HCT116 (cell line): ENCODE data around the gene GPC5. TPM values are rescaled to one million over a fixed set of nuclear protein-coding genes. Genes with fewer than 3 reads are reported as not detected.

Experiments
- ATAC-seq: fragments of 200-7000 bp; cut with Tn5 transposase; 2 replicates; pipeline ENCODE4 v1.9.1; 2020; ENCODE audit warnings: mild to moderate bottlenecking, moderate library complexity
- BruUV-seq: library from RNA; stranded (reverse); fragments of 400-500 nt; replicated peaks from 2 replicates; lab custom pipeline; 2021; lab: Mats Ljungman, UMichigan
- CTCF ChIA-PET: fragments of 300-600 bp; sonication (Branson Sonifier 250); formaldehyde crosslinking; loops from one replicate; lab custom pipeline; 2021; ENCODE audit warnings: antibody characterized with exemption; lab: Charles Lee
- POLR2A ChIA-PET: fragments of 300-600, 350-600 bp; sonication (Branson Sonifier 250); formaldehyde crosslinking; loops from one replicate; lab custom pipeline; 2021; ENCODE audit warnings: antibody characterized with exemption; lab: Charles Lee
- RAD21 ChIA-PET, 2 experiments: fragments of 300-600 bp; sonication (Branson Sonifier 250); formaldehyde crosslinking; loops; one replicate each; lab custom pipeline; 2023; ENCODE audit warnings: low total read pairs in 2 of 2; ENCODE audit not compliant: uncharacterized antibody in 2 of 2, unreplicated experiment in 2 of 2, low non-redundant PET in 1 of 2; lab: Charles Lee
- DNase-seq: peaks from one replicate; pipeline ENCODE4 v3.0.0-alpha.2; 2010; ENCODE audit warnings: low read depth, low spot score
- H2AFZ ChIP-seq: fragments of 200-600 bp; shearing (Covaris generic), sonication (generic); 2 replicates; pipeline ENCODE4 v1.6.1; 2017; ENCODE audit warnings: low read depth, mixed run types, mixed read lengths, antibody characterized with exemption, low read length; ENCODE audit not compliant: poor library complexity, severe bottlenecking
- H3K27ac ChIP-seq: 2 replicates; pipeline ENCODE4 v1.5.1; 2012; ENCODE audit warnings: low read depth, low read length
- H3K27me3 ChIP-seq: fragments of 200-600 bp; sonication (generic); 2 replicates; pipeline ENCODE4 v1.6.1; 2016; ENCODE audit warnings: mixed run types, low read length, mixed read lengths; ENCODE audit not compliant: insufficient read depth
- H3K36me3 ChIP-seq, 2 experiments: fragments of 200-500 bp in 1 of 2; fragments of 200-600 bp in 1 of 2; sonication (Bioruptor generic) in 1 of 2; sonication (generic) in 1 of 2; 2 replicates each; pipeline versions ENCODE4 v1.5.1 to v1.6.1; 2014 to 2016; ENCODE audit warnings: low read length in 2 of 2, inconsistent platforms in 1 of 2, mixed read lengths in 1 of 2, mixed run types in 1 of 2; ENCODE audit not compliant: insufficient read depth in 2 of 2, control insufficient read depth in 1 of 2
- H3K4me1 ChIP-seq, 2 experiments: fragments of 200-600 bp in 1 of 2; sonication (generic) in 1 of 2; 2 replicates each; pipeline versions ENCODE4 v1.5.1 to v1.6.1; 2012 to 2017; ENCODE audit warnings: low read length in 2 of 2, inconsistent platforms in 1 of 2, mild to moderate bottlenecking in 1 of 2, mixed read lengths in 1 of 2, mixed run types in 1 of 2, moderate library complexity in 1 of 2; ENCODE audit not compliant: insufficient read depth in 2 of 2, control insufficient read depth in 1 of 2
- H3K4me2 ChIP-seq: fragments of 200-600 bp; sonication (generic); 2 replicates; pipeline ENCODE4 v1.6.1; 2017; ENCODE audit warnings: mixed run types, low read length, mixed read lengths
- H3K4me3 ChIP-seq, 2 experiments: fragments of 200-600 bp in 1 of 2; sonication (generic) in 1 of 2; replicated peaks in 1 of 2; 2 replicates each; pipeline ENCODE4 v1.5.1; 2011 to 2016; ENCODE audit warnings: low read length in 2 of 2, control low read depth in 1 of 2, low read depth in 1 of 2, mild to moderate bottlenecking in 1 of 2, mixed read lengths in 1 of 2, mixed run types in 1 of 2
- H3K79me2 ChIP-seq: fragments of 200-600 bp; sonication (generic); 2 replicates; pipeline ENCODE4 v1.6.1; 2017; ENCODE audit warnings: mild to moderate bottlenecking, mixed run types, low read length, moderate library complexity, mixed read lengths; ENCODE audit not compliant: insufficient read depth
- H3K9ac ChIP-seq: fragments of 200-600 bp; sonication (generic); 2 replicates; pipeline ENCODE4 v1.6.1; 2016; ENCODE audit warnings: low read length, mixed read lengths
- H3K9me2 ChIP-seq: fragments of 200-600 bp; sonication (generic), shearing (Covaris generic); 2 replicates; pipeline ENCODE4 v1.6.1; 2017; ENCODE audit warnings: mixed run types, mild to moderate bottlenecking, moderate library complexity; ENCODE audit not compliant: insufficient read depth
- H3K9me3 ChIP-seq, 2 experiments: fragments of 200-500 bp in 1 of 2; fragments of 200-600 bp in 1 of 2; sonication (Bioruptor generic) in 1 of 2; sonication (generic) in 1 of 2; 2 replicates each; pipeline ENCODE4 v1.6.1; 2014 to 2017; ENCODE audit warnings: low read length in 2 of 2, mixed read lengths in 2 of 2, inconsistent platforms in 1 of 2, low read depth in 1 of 2, mild to moderate bottlenecking in 1 of 2, mixed run types in 1 of 2, moderate library complexity in 1 of 2; ENCODE audit not compliant: control insufficient read depth in 1 of 2, insufficient read depth in 1 of 2
- H4K20me1 ChIP-seq: fragments of 200-600 bp; sonication (generic), shearing (Covaris generic); 2 replicates; pipeline ENCODE4 v1.6.1; 2017; ENCODE audit warnings: mixed run types, mild to moderate bottlenecking, moderate library complexity; ENCODE audit not compliant: insufficient read depth
- EZH2phosphoT487 ChIP-seq: fragments of 200-600 bp; IDR thresholded peaks from 2 replicates; pipeline ENCODE4 v1.6.1; 2018; ENCODE audit warnings: antibody characterized with exemption, borderline replicate concordance
- TCF7L2 ChIP-seq: IDR thresholded peaks from 2 replicates; pipeline ENCODE4 v1.7.0; 2011; ENCODE audit warnings: borderline replicate concordance, inconsistent platforms; ENCODE audit not compliant: insufficient read depth, insufficient read length; ENCODE audit errors: extremely low read depth
- YY1 ChIP-seq: IDR thresholded peaks from 2 replicates; pipeline ENCODE4 v1.6.1; 2011; ENCODE audit warnings: low read length, low read depth, moderate library complexity, mild to moderate bottlenecking; ENCODE audit not compliant: insufficient replicate concordance; ENCODE audit errors: extremely low read depth
- intact Hi-C: fragments of 100-400 bp; cut with micrococcal nuclease; formaldehyde crosslinking; loops from 2 replicates; pipeline ENCODE4 v1.10.0; 2022
- total RNA-seq: library from RNA; stranded (reverse); gene quantifications from one replicate; pipeline ENCODE4 v1.2.1, GENCODE V29; 2021; ENCODE audit not compliant: unreplicated experiment

GPC5 gene
- total RNA-seq, 1 experiment from 2014 or later: not detected

- DNase-seq (no peak), ATAC-seq (no peak)
- Histone ChIP-seq H3K4me3 (no peak overlapping the region), H3K36me3 (no peaks in the 10 kb centered on the region), H3K27me3 (no peaks in the 10 kb centered on the region), H3K27ac (no peak overlapping the region), H3K9ac (no peak overlapping the region), H4K20me1 (no peaks in the 10 kb centered on the region), H2AFZ (no peak overlapping the region), H3K79me2 (no peaks in the 10 kb centered on the region), H3K9me3 (peaks cover 6 to 17% of the 10 kb centered on the region in 2 experiments; a peak in 2 of 4 replicates), H3K4me2 (no peak overlapping the region), H3K9me2 (no peaks in the 10 kb centered on the region), H3K4me1 (no peaks in the 10 kb centered on the region)
- intact Hi-C loops: no loop called here
- TF ChIP-seq TCF7L2: no peak
- POLR2A ChIA-PET: no interaction called here
- BruUV-seq: no TSS peak
- CTCF ChIA-PET: no interaction called here
- RAD21 ChIA-PET: no interaction called here
These were observed 1242.5 kb downstream of the GPC5 start for GRCh38 chr13:92640936-92641335.

GRCh38 chr13:92649140-92649813, 1250.9 kb downstream of the GPC5 start:
- ChIA-PET POLR2A (no interaction called here), RAD21 (no interaction called here), CTCF (no interaction called here)
- no peak for ATAC-seq
- BruUV-seq: no TSS peak
- H3K27ac ChIP-seq: no peak overlapping the region
- TF ChIP-seq YY1: no peak
- no peak for TF ChIP-seq EZH2phosphoT487
- peaks cover 0 to 12% of the 10 kb centered on the region in 2 experiments; a peak in 2 of 4 replicates for H3K9me3 ChIP-seq
- no peak overlapping the region for H3K9ac ChIP-seq
- no peaks in the 10 kb centered on the region for H3K79me2 ChIP-seq
- no peak overlapping the region for H3K4me3 ChIP-seq
- H3K4me1 ChIP-seq: no peaks in the 10 kb centered on the region
- H3K27me3 ChIP-seq: no peaks in the 10 kb centered on the region
- no peaks in the 10 kb centered on the region for H4K20me1 ChIP-seq
- no peak overlapping the region for H2AFZ ChIP-seq
- H3K4me2 ChIP-seq: no peak overlapping the region
- no peak for DNase-seq
- no peaks in the 10 kb centered on the region for H3K36me3 ChIP-seq
- H3K9me2 ChIP-seq: no peaks in the 10 kb centered on the region
- intact Hi-C loops: no loop called here
